ENCODE measurements around the gene KLK4.
"Not testable (repeated sequence)": the region's sequence is repeated elsewhere in the genome, so short reads cannot be mapped to it uniquely, and the experiment has no call there.

Gene KLK4

GRCh38 chr19:50912727-50913716 is 1.8 kb upstream of the KLK4 start:
- DNase-seq: no peak

- no peak for DNase-seq
These were observed 956 bp upstream of the KLK4 start for GRCh38 chr19:50912102-50912599.

GRCh38 chr19:50910722-50911121 is 473 bp downstream of the KLK4 start:
- no peak for DNase-seq

GRCh38 chr19:50909240-50910070 is 1.7 kb downstream of the KLK4 start:
- peak; percentile 7 for DNase-seq

- no peak for DNase-seq
These were observed 2.9 kb downstream of the KLK4 start for GRCh38 chr19:50908336-50908735.

- DNase-seq: peak; percentile 6
These were observed 5.0 kb downstream of the KLK4 start for GRCh38 chr19:50906217-50906616.

GRCh38 chr19:50902640-50903039 is 8.6 kb downstream of the KLK4 start:
- DNase-seq: no peak

GRCh38 chr19:50899569-50899968 is 11.6 kb downstream of the KLK4 start:
- no peak for DNase-seq

GRCh38 chr19:50898018-50898417 is 13.2 kb downstream of the KLK4 start:
- no peak for DNase-seq

- no peak for DNase-seq
These were observed 13.6 kb downstream of the KLK4 start for GRCh38 chr19:50897612-50898011.

GRCh38 chr19:50897191-50897607 is 14.0 kb downstream of the KLK4 start:
- DNase-seq: no peak

GRCh38 chr19:50896591-50897190 is 14.5 kb downstream of the KLK4 start:
- DNase-seq: no peak

GRCh38 chr19:50896089-50896590 is 15.1 kb downstream of the KLK4 start:
- not testable (repeated sequence) for DNase-seq

- DNase-seq: no peak
These were observed 16.5 kb downstream of the KLK4 start for GRCh38 chr19:50894478-50895356.

GRCh38 chr19:50893047-50893736 is 18.0 kb downstream of the KLK4 start:
- DNase-seq: no peak

- DNase-seq: no peak
These were observed 20.0 kb downstream of the KLK4 start for GRCh38 chr19:50891253-50891625.

GRCh38 chr19:50890422-50891252 is 20.6 kb downstream of the KLK4 start:
- DNase-seq: no peak

GRCh38 chr19:50889638-50890037 is 21.6 kb downstream of the KLK4 start:
- no peak for DNase-seq

- DNase-seq: no peak
These were observed 29.0 kb downstream of the KLK4 start for GRCh38 chr19:50882188-50882587.

- DNase-seq: no peak
These were observed 31.0 kb downstream of the KLK4 start for GRCh38 chr19:50880241-50880640.
